ENCODE results near the gene ARID3A. TPM values are rescaled to one million over a fixed set of nuclear protein-coding genes. Genes with fewer than 3 reads are reported as not detected.

ARID3A gene
- total RNA-seq, 3 donors from 2014 or later, result 10.1 to 16.0 (median 14.5) TPM

GRCh38 chr19:973726-974563 is 48.1 kb downstream of the ARID3A start:
- Histone ChIP-seq H3K9me3 (peaks cover 7% of the 10 kb centered on the region), H3K4me3 (no peak overlapping the region), H3K4me1 (ENCODE audit: low read depth) (no peaks in the 10 kb centered on the region), H3K36me3 (ENCODE audit: low read depth) (peaks cover 3% of the 10 kb centered on the region)
- intact Hi-C loops (cut with DNase I, micrococcal nuclease), result no loop called here
- no peak for DNase-seq
- ATAC-seq, result no peak
- no peak for TF ChIP-seq CTCF (IDR thresholded peaks at IDR 0.05)

GRCh38 chr19:974564-975257 is 48.9 kb downstream of the ARID3A start:
- intact Hi-C loops (cut with DNase I, micrococcal nuclease), result no loop called here

GRCh38 chr19:976476-976875 is 50.6 kb downstream of the ARID3A start:
- no peak overlapping the region for H3K4me3 ChIP-seq
- ATAC-seq, result no peak
- H3K4me1 ChIP-seq (ENCODE audit: low read depth), result no peaks in the 10 kb centered on the region
- no peak for TF ChIP-seq CTCF (IDR thresholded peaks at IDR 0.05)
- intact Hi-C loops (cut with DNase I, micrococcal nuclease), result no loop called here
- H3K36me3 ChIP-seq (ENCODE audit: low read depth), result no peaks in the 10 kb centered on the region
- DNase-seq, result no peak
- H3K9me3 ChIP-seq, result no peaks in the 10 kb centered on the region

More at GRCh38 chr19:974564-975257, 48.9 kb downstream of the ARID3A start:
- H3K4me3 ChIP-seq, result no peak overlapping the region
- ATAC-seq (no peak), DNase-seq (no peak)
- H3K36me3 ChIP-seq (ENCODE audit: low read depth), result peaks cover 3% of the 10 kb centered on the region
- peaks cover 7% of the 10 kb centered on the region for H3K9me3 ChIP-seq
- no peaks in the 10 kb centered on the region for H3K4me1 ChIP-seq (ENCODE audit: low read depth)
- TF ChIP-seq CTCF (IDR thresholded peaks at IDR 0.05), result no peak

- no peak for TF ChIP-seq CTCF (IDR thresholded peaks at IDR 0.05)
- Histone ChIP-seq H3K36me3 (ENCODE audit: low read depth) (no peaks in the 10 kb centered on the region), H3K9me3 (no peaks in the 10 kb centered on the region), H3K4me3 (no peak overlapping the region), H3K4me1 (ENCODE audit: low read depth) (no peaks in the 10 kb centered on the region)
- intact Hi-C loops (cut with DNase I, micrococcal nuclease), result no loop called here
- ATAC-seq (no peak), DNase-seq (no peak)
These were observed 51.2 kb downstream of the ARID3A start for GRCh38 chr19:977058-977464.

- H3K9me3 ChIP-seq, result no peaks in the 10 kb centered on the region
- H3K4me1 ChIP-seq (ENCODE audit: low read depth), result peaks cover 18% of the 10 kb centered on the region
- no peaks in the 10 kb centered on the region for H3K36me3 ChIP-seq (ENCODE audit: low read depth)
- intact Hi-C loops (cut with DNase I, micrococcal nuclease), result no loop called here
- H3K4me3 ChIP-seq, result no peak overlapping the region
- DNase-seq (no peak), ATAC-seq (no peak)
- no peak for TF ChIP-seq CTCF (IDR thresholded peaks at IDR 0.05)
These were observed 53.5 kb downstream of the ARID3A start for GRCh38 chr19:979318-979741.
